ENCODE measurements around the gene VAC14. TPM values are rescaled to one million over a fixed set of nuclear protein-coding genes. Genes with fewer than 3 reads are reported as not detected.
A peak's percentile ranks its signal among the peaks of the same experiment; 100 is the strongest.

Gene VAC14
- total and polyA plus RNA-seq, 2 of the 8 experiments (the other 6 are each of a cell fraction or from before 2014, with no cell fraction given): 56.0 to 108 TPM

- no peak for TF ChIP-seq SP4 (IDR thresholded peaks at IDR 0.05; ENCODE audit: low read length)
- TF ChIP-seq RAD21 (IDR thresholded peaks at IDR 0.05 in 1 of 2, conservative IDR thresholded peaks at IDR 0.05 in 1 of 2; ENCODE audit: low read depth in 2 of 2, low read length in 2 of 2): no peak
- no peak for TF ChIP-seq CHD2 (IDR thresholded peaks at IDR 0.05; ENCODE audit: low read length)
- 0 out of 2 replicates have a peak, but pooled peaks have one; percentile 2 for TF ChIP-seq BACH1 (IDR thresholded peaks at IDR 0.05; ENCODE audit: low read length)
- TF ChIP-seq SUZ12 (IDR thresholded peaks at IDR 0.05; ENCODE audit: low read length): no peak
- TF ChIP-seq CTBP2 (IDR thresholded peaks at IDR 0.05; ENCODE audit: borderline replicate concordance, insufficient read depth, insufficient read length, low read length): peak; percentile 42
- TF ChIP-seq, protein P1, sequence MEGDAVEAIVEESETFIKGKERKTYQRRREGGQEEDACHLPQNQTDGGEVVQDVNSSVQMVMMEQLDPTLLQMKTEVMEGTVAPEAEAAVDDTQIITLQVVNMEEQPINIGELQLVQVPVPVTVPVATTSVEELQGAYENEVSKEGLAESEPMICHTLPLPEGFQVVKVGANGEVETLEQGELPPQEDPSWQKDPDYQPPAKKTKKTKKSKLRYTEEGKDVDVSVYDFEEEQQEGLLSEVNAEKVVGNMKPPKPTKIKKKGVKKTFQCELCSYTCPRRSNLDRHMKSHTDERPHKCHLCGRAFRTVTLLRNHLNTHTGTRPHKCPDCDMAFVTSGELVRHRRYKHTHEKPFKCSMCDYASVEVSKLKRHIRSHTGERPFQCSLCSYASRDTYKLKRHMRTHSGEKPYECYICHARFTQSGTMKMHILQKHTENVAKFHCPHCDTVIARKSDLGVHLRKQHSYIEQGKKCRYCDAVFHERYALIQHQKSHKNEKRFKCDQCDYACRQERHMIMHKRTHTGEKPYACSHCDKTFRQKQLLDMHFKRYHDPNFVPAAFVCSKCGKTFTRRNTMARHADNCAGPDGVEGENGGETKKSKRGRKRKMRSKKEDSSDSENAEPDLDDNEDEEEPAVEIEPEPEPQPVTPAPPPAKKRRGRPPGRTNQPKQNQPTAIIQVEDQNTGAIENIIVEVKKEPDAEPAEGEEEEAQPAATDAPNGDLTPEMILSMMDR (IDR thresholded peaks at IDR 0.05; ENCODE audit: control extremely low read depth in 1 of 3, insufficient read depth in 1 of 3, low read depth in 1 of 3, low read length in 3 of 3): no peak
- peak; percentile 82 for TF ChIP-seq JUND (IDR thresholded peaks at IDR 0.05; ENCODE audit: low read length)
- TF ChIP-seq PHF8 (conservative IDR thresholded peaks at IDR 0.05; ENCODE audit: low read depth, low read length): no peak
- no peak for TF ChIP-seq CREB1 (IDR thresholded peaks at IDR 0.05)
- no peak for TF ChIP-seq RXRA (IDR thresholded peaks at IDR 0.05; ENCODE audit: insufficient read depth, low read depth, low read length)
- no peak for TF ChIP-seq FOSL1 (IDR thresholded peaks at IDR 0.05; ENCODE audit: insufficient read depth, low read depth, low read length)
- TF ChIP-seq MAFK (IDR thresholded peaks at IDR 0.05; ENCODE audit: low read depth, low read length): no peak
- no peak for TF ChIP-seq SIX5 (IDR thresholded peaks at IDR 0.05; ENCODE audit: low read depth, low read length)
- no peak for TF ChIP-seq KDM1A (IDR thresholded peaks at IDR 0.05; ENCODE audit: borderline replicate concordance, low read length)
- TF ChIP-seq TBP (IDR thresholded peaks at IDR 0.05; ENCODE audit: low read depth, low read length): no peak
- TF ChIP-seq KDM4A (IDR thresholded peaks at IDR 0.05; ENCODE audit: low read depth, low read length, severe bottlenecking): no peak
- TF ChIP-seq RNF2 (IDR thresholded peaks at IDR 0.05; ENCODE audit: borderline replicate concordance, low read depth, low read length, missing control alignments, poor library complexity, severe bottlenecking): no peak
- TF ChIP-seq, protein P2, sequence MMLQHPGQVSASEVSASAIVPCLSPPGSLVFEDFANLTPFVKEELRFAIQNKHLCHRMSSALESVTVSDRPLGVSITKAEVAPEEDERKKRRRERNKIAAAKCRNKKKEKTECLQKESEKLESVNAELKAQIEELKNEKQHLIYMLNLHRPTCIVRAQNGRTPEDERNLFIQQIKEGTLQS (IDR thresholded peaks at IDR 0.05; ENCODE audit: insufficient read depth, low read depth, low read length): no peak
- TF ChIP-seq NANOG (IDR thresholded peaks at IDR 0.05; ENCODE audit: insufficient read depth, low read depth, low read length, poor library complexity, severe bottlenecking): no peak
- no peak for TF ChIP-seq YY1 (IDR thresholded peaks at IDR 0.05; ENCODE audit: low read depth, low read length)
Measured at GRCh38 chr16:70694088-70694867, 106.7 kb downstream of the VAC14 start (continued).
